CD4-positive, alpha-beta T cell (primary cell): ENCODE measurements around the gene UBE3B. TPM values are rescaled to one million over a fixed set of nuclear protein-coding genes. Genes with fewer than 3 reads are reported as not detected.

Experiments
- ATAC-seq: fragments of 200-7000 bp; cut with Tn5 transposase; one replicate; pipeline ENCODE4 v1.10.0; 2022; ENCODE audit warnings: mild to moderate bottlenecking; ENCODE audit not compliant: poor library complexity
- CTCF ChIA-PET: fragments of 350-600 bp; sonication (Branson Sonifier 250); formaldehyde crosslinking; loops from one replicate; lab custom pipeline; 2021; ENCODE audit warnings: antibody characterized with exemption, inconsistent platforms; lab: Charles Lee
- POLR2A ChIA-PET: fragments of 350-600 bp; sonication (Branson Sonifier 250); formaldehyde crosslinking; loops from one replicate; lab custom pipeline; 2021; ENCODE audit warnings: antibody characterized with exemption, inconsistent platforms; lab: Charles Lee
- DNase-seq, 14 experiments: peaks; one replicate each; pipeline ENCODE4 v3.0.0-alpha.2; 2013 to 2020; ENCODE audit warnings: mixed read lengths in 2 of 14
- H3K27ac ChIP-seq, 2 donors: one replicate each; pipeline versions ENCODE4 v1.5.1 to v1.7.0; 2013; ENCODE audit warnings: low read length in 2 of 2, low read depth in 1 of 2, mild to moderate bottlenecking in 1 of 2
- H3K27me3 ChIP-seq, 2 experiments: 1 replicate in 1 of 2; 2 replicates in 1 of 2; pipeline versions ENCODE4 v1.6.1 to v1.7.0; 2013; ENCODE audit warnings: low read length in 2 of 2, control low read depth in 1 of 2, mild to moderate bottlenecking in 1 of 2, moderate library complexity in 1 of 2; ENCODE audit not compliant: insufficient read depth in 2 of 2, control insufficient read depth in 1 of 2
- H3K36me3 ChIP-seq: one replicate; pipeline ENCODE4 v1.6.1; 2013; ENCODE audit warnings: low read length, control low read depth; ENCODE audit not compliant: insufficient read depth
- H3K4me1 ChIP-seq: one replicate; pipeline ENCODE4 v1.6.1; 2013; ENCODE audit warnings: low read length, control low read depth; ENCODE audit not compliant: insufficient read depth
- H3K4me3 ChIP-seq: one replicate; pipeline ENCODE4 v1.5.1; 2013; ENCODE audit warnings: mild to moderate bottlenecking, low read length, moderate library complexity
- H3K9me3 ChIP-seq, 2 experiments: 1 replicate in 1 of 2; 2 replicates in 1 of 2; pipeline versions ENCODE4 v1.6.1 to v1.7.0; 2013; ENCODE audit warnings: low read length in 2 of 2, mild to moderate bottlenecking in 2 of 2, control low read depth in 1 of 2, moderate library complexity in 1 of 2; ENCODE audit not compliant: control insufficient read depth in 1 of 2, insufficient read depth in 1 of 2
- H3K27ac Mint-ChIP-seq: one replicate; pipeline ENCODE4 v1.8.0; 2020; ENCODE audit warnings: mixed read lengths
- H3K27me3 Mint-ChIP-seq: one replicate; pipeline ENCODE4 v1.8.0; 2021; ENCODE audit warnings: mixed read lengths
- H3K36me3 Mint-ChIP-seq: one replicate; pipeline ENCODE4 v1.8.0; 2021; ENCODE audit warnings: low read depth, mixed read lengths
- H3K4me1 Mint-ChIP-seq: one replicate; pipeline ENCODE4 v1.8.0; 2021; ENCODE audit warnings: low read depth, mixed read lengths
- H3K4me3 Mint-ChIP-seq: one replicate; pipeline ENCODE4 v1.8.0; 2020; ENCODE audit warnings: mild to moderate bottlenecking, mixed read lengths
- H3K9me3 Mint-ChIP-seq: one replicate; pipeline ENCODE4 v1.8.0; 2020; ENCODE audit warnings: mixed read lengths
- CTCF ChIP-seq: fragments of 200-600 bp; IDR thresholded peaks from one replicate; pipeline ENCODE4 v1.8.0; 2022; ENCODE audit warnings: antibody characterized with exemption, mild to moderate bottlenecking
- intact Hi-C, 2 experiments: fragments of 100-400 bp; cut with DNase I in 1 of 2; cut with micrococcal nuclease in 1 of 2; formaldehyde crosslinking; loops; one replicate each; pipeline versions ENCODE4 v1.15.1 to v1.9.0; 2023 to 2025; cut with DNase I, micrococcal nuclease
- total RNA-seq, 174 experiments: library from RNA in 2 of 174; stranded (reverse) in 2 of 174; gene quantifications; one replicate each; pipeline ENCODE4 v1.2.3 and lab custom pipeline; 2021 to 2026

Gene UBE3B
- total RNA-seq, 2 experiments from 2014 or later, result 17.2 to 19.9 TPM

GRCh38 chr12:109558374-109559199 is 81.2 kb downstream of the UBE3B start:
- DNase-seq (no peak), ATAC-seq (no peak)
- no peak overlapping the region for H3K4me3 ChIP-seq
- ChIA-PET CTCF (no interaction called here), POLR2A (no interaction called here)
- H3K36me3 Mint-ChIP-seq, result peaks cover 12% of the 10 kb centered on the region
- no peak overlapping the region for H3K27ac Mint-ChIP-seq
- H3K4me1 ChIP-seq, result no peaks in the 10 kb centered on the region
- no peaks in the 10 kb centered on the region for H3K27me3 ChIP-seq
- no peak overlapping the region for H3K4me3 Mint-ChIP-seq
- H3K9me3 ChIP-seq, result peaks cover 0 to 22% of the 10 kb centered on the region in 2 experiments
- no peaks in the 10 kb centered on the region for H3K4me1 Mint-ChIP-seq
- no peak overlapping the region for H3K27ac ChIP-seq
- TF ChIP-seq CTCF, result no peak
- H3K9me3 Mint-ChIP-seq, result no peaks in the 10 kb centered on the region
- H3K36me3 ChIP-seq, result no peaks in the 10 kb centered on the region
- H3K27me3 Mint-ChIP-seq, result no peaks in the 10 kb centered on the region
- intact Hi-C loops, result no loop called here

- DNase-seq (no peak), ATAC-seq (no peak)
- no peak overlapping the region for H3K27ac Mint-ChIP-seq
- Histone ChIP-seq H3K27ac (no peak overlapping the region), H3K4me3 (no peak overlapping the region), H3K27me3 (no peaks in the 10 kb centered on the region), H3K36me3 (no peaks in the 10 kb centered on the region), H3K4me1 (no peaks in the 10 kb centered on the region), H3K9me3 (peaks cover 0 to 23% of the 10 kb centered on the region in 2 experiments)
- no peak for TF ChIP-seq CTCF
- no peaks in the 10 kb centered on the region for H3K9me3 Mint-ChIP-seq
- no peaks in the 10 kb centered on the region for H3K27me3 Mint-ChIP-seq
- no peaks in the 10 kb centered on the region for H3K4me1 Mint-ChIP-seq
- no peak overlapping the region for H3K4me3 Mint-ChIP-seq
- ChIA-PET POLR2A (no interaction called here), CTCF (no interaction called here)
- H3K36me3 Mint-ChIP-seq, result peaks cover 12% of the 10 kb centered on the region
- intact Hi-C loops, result no loop called here
Measured at GRCh38 chr12:109559200-109559505, 81.7 kb downstream of the UBE3B start.

- TF ChIP-seq CTCF, result no peak
- ATAC-seq, result no peak
- no peak overlapping the region for H3K4me3 ChIP-seq
- intact Hi-C loops, result no loop called here
- Mint-ChIP-seq H3K4me1 (no peaks in the 10 kb centered on the region), H3K9me3 (no peaks in the 10 kb centered on the region), H3K36me3 (peaks cover 13% of the 10 kb centered on the region), H3K4me3 (no peak overlapping the region), H3K27ac (no peak overlapping the region), H3K27me3 (no peaks in the 10 kb centered on the region)
- ChIA-PET POLR2A (no interaction called here), CTCF (no interaction called here)
- no peaks in the 10 kb centered on the region for H3K27me3 ChIP-seq
- H3K36me3 ChIP-seq, result no peaks in the 10 kb centered on the region
- DNase-seq, result no peak
- no peak overlapping the region for H3K27ac ChIP-seq
- peaks cover 0 to 23% of the 10 kb centered on the region in 2 experiments for H3K9me3 ChIP-seq
- H3K4me1 ChIP-seq, result no peaks in the 10 kb centered on the region
Measured at GRCh38 chr12:109559601-109560000, 82.2 kb downstream of the UBE3B start.
